ENCODE results near the gene CENPS. TPM values are rescaled to one million over a fixed set of nuclear protein-coding genes. Genes with fewer than 3 reads are reported as not detected.

CENPS gene
- total and polyA plus RNA-seq, 9 of the 15 experiments (the other 6 are each of a cell fraction or from before 2014, with no cell fraction given), result 10.2 to 36.0 (median 26.0) TPM

GRCh38 chr1:10471411-10472219 is 41.4 kb downstream of the CENPS start (continued):
- TF ChIP-seq PTBP1 (IDR thresholded peaks at IDR 0.05; ENCODE audit: low read depth, low read length), result 0 out of 2 replicates have a peak, but pooled peaks have one; percentile 76
- 0 out of 2 replicates have a peak, but pooled peaks have one; percentile 4 for TF ChIP-seq C11orf30 (IDR thresholded peaks at IDR 0.05; ENCODE audit: low read depth)
- no peak for TF ChIP-seq FOXK1 (CRISPR knock-in tag; IDR thresholded peaks at IDR 0.05; ENCODE audit: borderline replicate concordance)
- no peak for TF ChIP-seq PCBP2 (IDR thresholded peaks at IDR 0.05; ENCODE audit: low read depth, low read length, poor library complexity, severe bottlenecking)
- no peak for TF ChIP-seq ZNF431 (CRISPR knock-in tag; IDR thresholded peaks at IDR 0.05)
- no peak for TF ChIP-seq ZNF398 (CRISPR knock-in tag; IDR thresholded peaks at IDR 0.05)
- 0 out of 2 replicates have a peak, but pooled peaks have one; percentile 50 for TF ChIP-seq SMARCE1 (IDR thresholded peaks at IDR 0.05)
- no peak for TF ChIP-seq STAT5A (IDR thresholded peaks at IDR 0.05; ENCODE audit: borderline replicate concordance, low read length)
- 0 out of 2 replicates have a peak, but pooled peaks have one; percentile 17 for TF ChIP-seq NR1H2 (CRISPR knock-in tag; IDR thresholded peaks at IDR 0.05)
- TF ChIP-seq CBFA2T3 (IDR thresholded peaks at IDR 0.05), result no peak
- no peak for TF ChIP-seq JUND (IDR thresholded peaks at IDR 0.05; ENCODE audit: borderline replicate concordance, low read depth, low read length)
- TF ChIP-seq JUND (tag; IDR thresholded peaks at IDR 0.05; ENCODE audit: borderline replicate concordance, low read depth, low read length), result no peak
- TF ChIP-seq KAT7 (CRISPR knock-in tag; IDR thresholded peaks at IDR 0.05; ENCODE audit: borderline replicate concordance), result no peak
- TF ChIP-seq NFATC3 (IDR thresholded peaks at IDR 0.05), result 0 out of 2 replicates have a peak, but pooled peaks have one; percentile 19
- TF ChIP-seq SRSF3 (IDR thresholded peaks at IDR 0.05; ENCODE audit: insufficient read depth, low read length), result 0 out of 2 replicates have a peak, but pooled peaks have one; percentile 1
- TF ChIP-seq BCLAF1 (IDR thresholded peaks at IDR 0.05; ENCODE audit: borderline replicate concordance in 1 of 2, control insufficient read depth in 1 of 2, low read depth in 2 of 2, low read length in 1 of 2), result no peak
- TF ChIP-seq BCOR (IDR thresholded peaks at IDR 0.05), result peak; percentile 99
- TF ChIP-seq BRCA1 (IDR thresholded peaks at IDR 0.05), result no peak
- no peak for TF ChIP-seq BRCA1 (CRISPR knock-in tag; IDR thresholded peaks at IDR 0.05)
- TF ChIP-seq CHD1 (IDR thresholded peaks at IDR 0.05; ENCODE audit: low read length), result no peak
- no peak for TF ChIP-seq CTBP1 (IDR thresholded peaks at IDR 0.05; ENCODE audit: borderline replicate concordance)
- TF ChIP-seq NRF1 (conservative IDR thresholded peaks at IDR 0.05 in 1 of 2, IDR thresholded peaks at IDR 0.05 in 1 of 2), result no peak
- TF ChIP-seq ZNF511 (CRISPR knock-in tag; IDR thresholded peaks at IDR 0.05), result 0 out of 2 replicates have a peak, but pooled peaks have one; percentile 3
- TF ChIP-seq ZSCAN29 (IDR thresholded peaks at IDR 0.05), result 0 out of 2 replicates have a peak, but pooled peaks have one; percentile 43
- no peak for TF ChIP-seq ZC3H11A (IDR thresholded peaks at IDR 0.05; ENCODE audit: low read depth, low read length)

All from K562 (cell line).